H9 (cell line): ENCODE data around the gene BICD2. TPM values are rescaled to one million over a fixed set of nuclear protein-coding genes. Genes with fewer than 3 reads are reported as not detected.

Experiments
- DNase-seq: peaks from one replicate; pipeline ENCODE4 v3.0.0-alpha.2; 2017
- H2AFZ ChIP-seq: one replicate; pipeline ENCODE4 v1.6.1; 2013; ENCODE audit warnings: mild to moderate bottlenecking, low read length, control low read depth, moderate library complexity
- H2AK5ac ChIP-seq: 2 replicates; pipeline ENCODE4 v1.6.1; 2013; ENCODE audit warnings: low read length, control low read depth, mixed read lengths; ENCODE audit not compliant: insufficient read length
- H2BK120ac ChIP-seq: one replicate; pipeline ENCODE4 v1.6.1; 2013; ENCODE audit warnings: low read depth, mild to moderate bottlenecking, low read length, control low read depth, inconsistent platforms; ENCODE audit not compliant: poor library complexity, severe bottlenecking
- H2BK12ac ChIP-seq: 2 replicates; pipeline ENCODE4 v1.6.1; 2013; ENCODE audit warnings: low read length, control low read depth, mixed read lengths, low read depth; ENCODE audit not compliant: insufficient read length
- H2BK15ac ChIP-seq: 2 replicates; pipeline ENCODE4 v1.6.1; 2013; ENCODE audit warnings: low read depth, low read length, control low read depth
- H2BK20ac ChIP-seq: one replicate; pipeline ENCODE4 v1.6.1; 2013; ENCODE audit warnings: low read depth, mild to moderate bottlenecking, low read length, control low read depth, inconsistent platforms; ENCODE audit not compliant: poor library complexity, severe bottlenecking
- H2BK5ac ChIP-seq: 2 replicates; pipeline ENCODE4 v1.6.1; 2013; ENCODE audit warnings: low read length, control low read depth, mixed read lengths; ENCODE audit not compliant: insufficient read length
- H3K14ac ChIP-seq: 2 replicates; pipeline ENCODE4 v1.6.1; 2013; ENCODE audit warnings: low read length, control low read depth; ENCODE audit not compliant: insufficient read depth
- H3K18ac ChIP-seq: 2 replicates; pipeline ENCODE4 v1.6.1; 2013; ENCODE audit warnings: low read depth, mild to moderate bottlenecking, mixed read lengths, low read length, control low read depth; ENCODE audit not compliant: insufficient read length
- H3K23ac ChIP-seq: 2 replicates; pipeline ENCODE4 v1.6.1; 2013; ENCODE audit warnings: low read length, control low read depth, mixed read lengths, low read depth; ENCODE audit not compliant: insufficient read length
- H3K23me2 ChIP-seq: 2 replicates; pipeline ENCODE4 v1.6.1; 2013; ENCODE audit warnings: low read depth, mild to moderate bottlenecking, mixed read lengths, low read length, control low read depth; ENCODE audit not compliant: insufficient read length, poor library complexity, severe bottlenecking
- H3K27ac ChIP-seq: 2 replicates; pipeline ENCODE4 v1.5.1; 2013; ENCODE audit warnings: low read length, control low read depth, mixed read lengths, low read depth; ENCODE audit not compliant: insufficient read length
- H3K27me3 ChIP-seq: 2 replicates; pipeline ENCODE4 v1.6.1; 2013; ENCODE audit warnings: low read length, control low read depth, inconsistent platforms; ENCODE audit not compliant: insufficient read depth
- H3K4ac ChIP-seq: 2 replicates; pipeline ENCODE4 v1.6.1; 2013; ENCODE audit warnings: low read depth, mild to moderate bottlenecking, control low read depth, inconsistent platforms, low read length, moderate library complexity
- H3K4me1 ChIP-seq: 2 replicates; pipeline ENCODE4 v1.6.1; 2013; ENCODE audit warnings: low read length, control low read depth, inconsistent platforms; ENCODE audit not compliant: insufficient read depth
- H3K4me2 ChIP-seq: 2 replicates; pipeline ENCODE4 v1.6.1; 2013; ENCODE audit warnings: low read length, control low read depth, mixed read lengths; ENCODE audit not compliant: insufficient read length, insufficient read depth
- H3K56ac ChIP-seq: 2 replicates; pipeline ENCODE4 v1.6.1; 2013; ENCODE audit warnings: low read depth, mild to moderate bottlenecking, mixed read lengths, low read length, control low read depth; ENCODE audit not compliant: insufficient read length
- H3K79me1 ChIP-seq: 2 replicates; pipeline ENCODE4 v1.6.1; 2013; ENCODE audit warnings: low read depth, mild to moderate bottlenecking, moderate library complexity, low read length, control low read depth, inconsistent platforms; ENCODE audit not compliant: insufficient read depth, poor library complexity, severe bottlenecking
- H3K79me2 ChIP-seq: 2 replicates; pipeline ENCODE4 v1.6.1; 2013; ENCODE audit warnings: low read length, control low read depth, inconsistent platforms; ENCODE audit not compliant: insufficient read depth
- H3K9ac ChIP-seq: 2 replicates; pipeline ENCODE4 v1.6.1; 2013; ENCODE audit warnings: low read length, control low read depth, mixed read lengths; ENCODE audit not compliant: insufficient read length; ENCODE audit errors: extremely low read depth
- H3K9me3 ChIP-seq: one replicate; pipeline ENCODE4 v1.6.1; 2013; ENCODE audit warnings: low read depth, low read length, inconsistent platforms; ENCODE audit not compliant: control insufficient read depth
- H3T11ph ChIP-seq: one replicate; pipeline ENCODE4 v1.6.1; 2013; ENCODE audit warnings: mild to moderate bottlenecking, low read length, control low read depth, inconsistent platforms
- H4K20me1 ChIP-seq: one replicate; pipeline ENCODE4 v1.6.1; 2013; ENCODE audit not compliant: control insufficient read depth, insufficient read length, insufficient read depth
- H4K5ac ChIP-seq: 2 replicates; pipeline ENCODE4 v1.6.1; 2013; ENCODE audit warnings: low read depth, mild to moderate bottlenecking, mixed read lengths, low read length, control low read depth; ENCODE audit not compliant: insufficient read length
- H4K8ac ChIP-seq: replicated peaks from 2 replicates; pipeline ENCODE4 v1.6.1; 2013; ENCODE audit warnings: low read length, control low read depth, mixed read lengths, low read depth; ENCODE audit not compliant: insufficient read length
- H4K91ac ChIP-seq: 2 replicates; pipeline ENCODE4 v1.6.1; 2013; ENCODE audit warnings: low read depth, mild to moderate bottlenecking, moderate library complexity, mixed read lengths, low read length, control low read depth; ENCODE audit not compliant: insufficient read length
- H3K27ac Mint-ChIP-seq, 3 experiments: 2 replicates in 2 of 3; 3 replicates in 1 of 3; pipeline ENCODE4 v1.8.0; 2020 to 2021; ENCODE audit warnings: mixed read lengths in 3 of 3, mild to moderate bottlenecking in 1 of 3, moderate library complexity in 1 of 3
- H3K27me3 Mint-ChIP-seq: 2 replicates; pipeline ENCODE4 v1.8.0; 2021; ENCODE audit warnings: low read depth, mild to moderate bottlenecking, moderate library complexity, mixed read lengths
- H3K36me3 Mint-ChIP-seq, 3 experiments: 2 replicates in 2 of 3; 3 replicates in 1 of 3; pipeline ENCODE4 v1.8.0; 2020 to 2021; ENCODE audit warnings: low read depth in 3 of 3, mixed read lengths in 3 of 3; ENCODE audit not compliant: insufficient read depth in 1 of 3
- H3K4me1 Mint-ChIP-seq, 2 experiments: 2 replicates each; pipeline ENCODE4 v1.8.0; 2020; ENCODE audit warnings: mixed read lengths in 2 of 2
- H3K4me3 Mint-ChIP-seq, 2 experiments: 2 replicates in 1 of 2; 3 replicates in 1 of 2; pipeline ENCODE4 v1.8.0; 2020 to 2021; ENCODE audit warnings: mild to moderate bottlenecking in 2 of 2, mixed read lengths in 2 of 2, moderate library complexity in 1 of 2
- H3K9me3 Mint-ChIP-seq, 2 experiments: 2 replicates in 1 of 2; 3 replicates in 1 of 2; pipeline ENCODE4 v1.8.0; 2020; ENCODE audit warnings: mild to moderate bottlenecking in 2 of 2, mixed read lengths in 2 of 2, moderate library complexity in 1 of 2
- CTCF ChIP-seq: fragments of 200-600 bp; sonication (generic); conservative IDR thresholded peaks from 3 replicates; pipeline ENCODE4 v1.8.0; 2021; ENCODE audit warnings: antibody characterized with exemption, mild to moderate bottlenecking
- WGBS: extraction: QIAGEN DNeasy Blood & Tissue Kit; methylation state at CpG from one replicate; pipeline ENCODE4 v1.1.7; 2013; ENCODE audit warnings: missing lambda C conversion rate, low lambda C conversion rate, mixed read lengths; ENCODE audit not compliant: insufficient read length; ENCODE audit errors: extremely low coverage; 5-methylcytosine and 5-hydroxymethylcytosine counted together
- total RNA-seq: library from RNA; stranded (reverse); gene quantifications from 2 replicates; pipeline ENCODE4 v1.2.1, GENCODE V29; 2021

BICD2 gene
- total RNA-seq, 1 experiment from 2014 or later, result 22.3 TPM

- H2BK120ac ChIP-seq, result no peak overlapping the region
- no peak overlapping the region for H2BK15ac ChIP-seq
- H3K4me1 Mint-ChIP-seq, result peaks cover 4 to 7% of the 10 kb centered on the region in 2 experiments; a peak in 3 of 4 replicates
- H2AFZ ChIP-seq, result no peak overlapping the region
- no peaks in the 10 kb centered on the region for H3K9me3 ChIP-seq
- no peaks in the 10 kb centered on the region for H3K79me1 ChIP-seq
- DNase-seq, result peak; percentile 41
- H3K14ac ChIP-seq, result no peak overlapping the region
- no peaks in the 10 kb centered on the region for H3K4me1 ChIP-seq
- no peak overlapping the region for H3K27ac ChIP-seq
- no peak overlapping the region for H3K4me2 ChIP-seq
- no peak overlapping the region for H2AK5ac ChIP-seq
- H3K27me3 Mint-ChIP-seq, result peaks cover 63% of the 10 kb centered on the region
- no peak overlapping the region for H3K4ac ChIP-seq
- no peaks in the 10 kb centered on the region for H4K20me1 ChIP-seq
- no peak overlapping the region for H3K56ac ChIP-seq
- no CpG with 5 or more reads among the region's 44 CpGs for WGBS
- no peak for TF ChIP-seq CTCF
- H3T11ph ChIP-seq, result no peak overlapping the region
- no peak overlapping the region for H3K27ac Mint-ChIP-seq
- H3K23me2 ChIP-seq, result peaks cover 12% of the 10 kb centered on the region
- no peak overlapping the region for H3K9ac ChIP-seq
- H2BK20ac ChIP-seq, result no peak overlapping the region
- H3K27me3 ChIP-seq, result peaks cover 32% of the 10 kb centered on the region; the same call in 1 of the 2 replicates
- no peak overlapping the region for H2BK12ac ChIP-seq
- H3K36me3 Mint-ChIP-seq, result no peaks in the 10 kb centered on the region
- H2BK5ac ChIP-seq, result no peak overlapping the region
- H3K79me2 ChIP-seq, result no peaks in the 10 kb centered on the region
- no peak overlapping the region for H3K18ac ChIP-seq
- H4K91ac ChIP-seq, result no peak overlapping the region
- no peaks in the 10 kb centered on the region for H3K9me3 Mint-ChIP-seq
- H4K8ac ChIP-seq, result no peak overlapping the region
- no peak overlapping the region for H3K4me3 Mint-ChIP-seq
- no peak overlapping the region for H4K5ac ChIP-seq
- no peak overlapping the region for H3K23ac ChIP-seq
Measured at GRCh38 chr9:92807031-92807756, 42.6 kb upstream of the BICD2 start.
